ENCODE measurements around the gene DECR2.
"Not testable (repeated sequence)": the region's sequence is repeated elsewhere in the genome, so short reads cannot be mapped to it uniquely, and the experiment has no call there.

Gene DECR2

GRCh38 chr16:405548-406506 lies 4.1 kb downstream of the DECR2 start:
- no peak for DNase-seq

- no peak for DNase-seq
Observed at GRCh38 chr16:407253-407652, 5.6 kb downstream of the DECR2 start.

GRCh38 chr16:410516-411178 lies 9.0 kb downstream of the DECR2 start:
- DNase-seq, result no peak

- DNase-seq, result no peak
Observed at GRCh38 chr16:411576-412265, 10.0 kb downstream of the DECR2 start.

- no peak for DNase-seq
Observed at GRCh38 chr16:414395-415169, 12.9 kb downstream of the DECR2 start.

GRCh38 chr16:415170-415498 lies 13.4 kb downstream of the DECR2 start:
- not testable (repeated sequence) for DNase-seq

GRCh38 chr16:422179-422578 lies 20.5 kb downstream of the DECR2 start:
- not testable (repeated sequence) for DNase-seq

- DNase-seq, result no peak
Observed at GRCh38 chr16:424033-424622, 22.4 kb downstream of the DECR2 start.

- DNase-seq, result no peak
Observed at GRCh38 chr16:424623-425081, 23.0 kb downstream of the DECR2 start.

- peak; percentile 80 for DNase-seq
Observed at GRCh38 chr16:425082-425718, 23.5 kb downstream of the DECR2 start, which contains the start of gene RAB11FIP3. RAB11FIP3 (plus strand) TSS chr16:425649; CDS start chr16:426007, 358 bp downstream.

- DNase-seq, result peak; percentile 21
Observed at GRCh38 chr16:425740-426114, 24.0 kb downstream of the DECR2 start.

GRCh38 chr16:426115-426905 lies 24.6 kb downstream of the DECR2 start:
- DNase-seq, result no peak

- no peak for DNase-seq
Observed at GRCh38 chr16:426906-427249, 25.2 kb downstream of the DECR2 start.

- DNase-seq, result no peak
Observed at GRCh38 chr16:427250-427649, 25.6 kb downstream of the DECR2 start.

GRCh38 chr16:430904-431303 lies 29.2 kb downstream of the DECR2 start:
- no peak for DNase-seq

GRCh38 chr16:440627-441026 lies 38.9 kb downstream of the DECR2 start:
- no peak for DNase-seq

GRCh38 chr16:441447-441846 lies 39.8 kb downstream of the DECR2 start:
- no peak for DNase-seq

GRCh38 chr16:442976-443375 lies 41.3 kb downstream of the DECR2 start:
- no peak for DNase-seq

GRCh38 chr16:444027-444426 lies 42.3 kb downstream of the DECR2 start:
- no peak for DNase-seq

- no peak for DNase-seq
Observed at GRCh38 chr16:445566-445965, 43.9 kb downstream of the DECR2 start.

- DNase-seq, result no peak
Observed at GRCh38 chr16:450385-450784, 48.7 kb downstream of the DECR2 start.

All from stimulated activated CD4-positive, alpha-beta T cell treated with anti-CD3 and anti-CD28 coated beads, Interleukin-1b, Interleukin-23, amount 100 ng/mL, for 48 hours (primary cell).